Measurements from ENCODE around the gene SKAP1. TPM values are rescaled to one million over a fixed set of nuclear protein-coding genes. Genes with fewer than 3 reads are reported as not detected.

The SKAP1 gene
- polyA plus RNA-seq, 1 of the 3 experiments (the other 2 are of a cell fraction), result not detected

GRCh38 chr17:48391444-48391843 lies 38.6 kb downstream of the SKAP1 start:
- CTCF ChIA-PET, result interaction anchor here (0.6 to 1.2 kb wide), 3 partner anchors 55 to 713 kb away, joined by 3 to 5 read pairs (median 5); no protein-coding TSS in a partner anchor
- no peaks in the 10 kb centered on the region for H3K36me3 ChIP-seq (replicated peaks in 1 of 2; ENCODE audit: control insufficient read depth in 1 of 2, insufficient read depth in 2 of 2, low read length in 1 of 2)
- H3F3A ChIP-seq (replicated peaks; ENCODE audit: insufficient read depth), result no peaks in the 10 kb centered on the region
- H3K9me2 ChIP-seq, result no peaks in the 10 kb centered on the region
- no peaks in the 10 kb centered on the region for H3K4me1 ChIP-seq (ENCODE audit: control insufficient read depth in 1 of 2, insufficient read depth in 2 of 2, low read depth in 1 of 2, low read length in 1 of 2)
- H2AFZ ChIP-seq (ENCODE audit: low read depth), result no peak overlapping the region
- no peak overlapping the region for H3K4me3 ChIP-seq (ENCODE audit: low read depth in 2 of 2, low read length in 1 of 2)
- H4K20me1 ChIP-seq (ENCODE audit: insufficient read depth), result no peaks in the 10 kb centered on the region; the same call in 1 of the 2 replicates
- H3K4me2 ChIP-seq, result no peak overlapping the region
- 4% methylated on average over 1 of the region's 1 CpG for WGBS (ENCODE audit: low lambda C conversion rate)
- no peak overlapping the region for H3K9ac ChIP-seq
- no peak for TF ChIP-seq REST (IDR thresholded peaks at IDR 0.05; ENCODE audit: low read depth, low read length)
- no peak for TF ChIP-seq GATA2 (CRISPR knock-in tag; IDR thresholded peaks at IDR 0.05)
- no peak for TF ChIP-seq CHD2 (IDR thresholded peaks at IDR 0.05; ENCODE audit: low read length, partially characterized antibody)
- TF ChIP-seq CTCF (IDR thresholded peaks at IDR 0.05), result no peak
- no peak for TF ChIP-seq TAF1 (IDR thresholded peaks at IDR 0.05; ENCODE audit: borderline replicate concordance, low read depth, low read length)
- TF ChIP-seq NFIC (IDR thresholded peaks at IDR 0.05; ENCODE audit: borderline replicate concordance), result no peak
- TF ChIP-seq RAD21 (IDR thresholded peaks at IDR 0.05; ENCODE audit: low read length), result no peak
- no peak for TF ChIP-seq EZH2phosphoT487 (IDR thresholded peaks at IDR 0.05; ENCODE audit: borderline replicate concordance, low read depth)
- TF ChIP-seq, protein P1, sequence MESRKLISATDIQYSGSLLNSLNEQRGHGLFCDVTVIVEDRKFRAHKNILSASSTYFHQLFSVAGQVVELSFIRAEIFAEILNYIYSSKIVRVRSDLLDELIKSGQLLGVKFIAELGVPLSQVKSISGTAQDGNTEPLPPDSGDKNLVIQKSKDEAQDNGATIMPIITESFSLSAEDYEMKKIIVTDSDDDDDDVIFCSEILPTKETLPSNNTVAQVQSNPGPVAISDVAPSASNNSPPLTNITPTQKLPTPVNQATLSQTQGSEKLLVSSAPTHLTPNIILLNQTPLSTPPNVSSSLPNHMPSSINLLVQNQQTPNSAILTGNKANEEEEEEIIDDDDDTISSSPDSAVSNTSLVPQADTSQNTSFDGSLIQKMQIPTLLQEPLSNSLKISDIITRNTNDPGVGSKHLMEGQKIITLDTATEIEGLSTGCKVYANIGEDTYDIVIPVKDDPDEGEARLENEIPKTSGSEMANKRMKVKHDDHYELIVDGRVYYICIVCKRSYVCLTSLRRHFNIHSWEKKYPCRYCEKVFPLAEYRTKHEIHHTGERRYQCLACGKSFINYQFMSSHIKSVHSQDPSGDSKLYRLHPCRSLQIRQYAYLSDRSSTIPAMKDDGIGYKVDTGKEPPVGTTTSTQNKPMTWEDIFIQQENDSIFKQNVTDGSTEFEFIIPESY (IDR thresholded peaks at IDR 0.05; ENCODE audit: borderline replicate concordance, low read depth), result no peak
- TF ChIP-seq USF1 (IDR thresholded peaks at IDR 0.05; ENCODE audit: borderline replicate concordance, low read depth), result no peak
- TF ChIP-seq MXI1 (IDR thresholded peaks at IDR 0.05; ENCODE audit: low read depth, low read length), result no peak
- no peak for TF ChIP-seq RCOR1 (IDR thresholded peaks at IDR 0.05; ENCODE audit: low read length)
- no peak for TF ChIP-seq POLR2AphosphoS5 (IDR thresholded peaks at IDR 0.05; ENCODE audit: low read depth, low read length)
- no peak for TF ChIP-seq RFX5 (IDR thresholded peaks at IDR 0.05; ENCODE audit: low read length)
- TF ChIP-seq JUND (IDR thresholded peaks at IDR 0.05), result no peak
- peaks cover 73% of the 10 kb centered on the region for H3K27me3 ChIP-seq (ENCODE audit: insufficient read depth)
- H3K79me2 ChIP-seq (ENCODE audit: insufficient read depth), result no peaks in the 10 kb centered on the region
- H3K9me3 ChIP-seq, result no peaks in the 10 kb centered on the region
- H3K27ac ChIP-seq (ENCODE audit: low read depth in 2 of 2, low read length in 1 of 2), result no peak overlapping the region
- no peak for DNase-seq
- POLR2A ChIA-PET, result interaction anchor here (0.7 kb wide), 1 partner anchor 228 kb away, joined by 3 read pairs; no protein-coding TSS in a partner anchor

Data from SK-N-SH (cell line).